Muscle of arm (tissue), 12 donors: ENCODE results near the gene KBTBD12. TPM values are rescaled to one million over a fixed set of nuclear protein-coding genes. Genes with fewer than 3 reads are reported as not detected.

Experiments used
- DNase-seq: peaks from one replicate; pipeline ENCODE4 v3.0.0-alpha.2; 2013
- polyA plus RNA-seq, 12 donors: library from polyadenylated mRNA; unstranded; fragments of 120-200 nt; gene quantifications; one replicate each; pipeline ENCODE4 v1.2.1, GENCODE V29; 2013; ENCODE audit not compliant: insufficient read length in 12 of 12

KBTBD12 gene
- polyA plus RNA-seq, 12 donors: 5.8 to 35.5 (median 17.7) TPM; not detected in 1

DNA sequence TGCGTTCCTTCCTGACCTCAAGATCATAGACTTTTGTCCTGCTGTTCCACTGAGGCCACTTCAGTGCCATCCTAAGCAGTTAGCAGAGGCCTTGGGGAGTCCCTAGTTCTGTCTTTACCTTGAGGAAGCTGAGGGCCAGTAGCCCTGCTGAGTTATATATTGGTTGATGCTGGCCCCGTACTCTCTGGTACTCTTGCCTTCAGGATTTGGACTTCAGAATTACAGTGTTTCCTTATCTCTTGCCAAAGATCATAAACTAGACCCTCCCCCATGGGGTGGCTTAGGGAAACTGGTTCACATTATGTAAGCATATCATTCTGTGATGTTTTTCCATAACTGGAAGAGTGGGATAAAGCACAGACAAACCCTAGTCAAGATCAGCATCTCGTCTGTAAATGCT is 33.2 kb downstream of the KBTBD12 start:
- DNase-seq: no peak

GRCh38 chr3:127949446-127950055 is 34.5 kb downstream of the KBTBD12 start:
- DNase-seq: no peak

DNA sequence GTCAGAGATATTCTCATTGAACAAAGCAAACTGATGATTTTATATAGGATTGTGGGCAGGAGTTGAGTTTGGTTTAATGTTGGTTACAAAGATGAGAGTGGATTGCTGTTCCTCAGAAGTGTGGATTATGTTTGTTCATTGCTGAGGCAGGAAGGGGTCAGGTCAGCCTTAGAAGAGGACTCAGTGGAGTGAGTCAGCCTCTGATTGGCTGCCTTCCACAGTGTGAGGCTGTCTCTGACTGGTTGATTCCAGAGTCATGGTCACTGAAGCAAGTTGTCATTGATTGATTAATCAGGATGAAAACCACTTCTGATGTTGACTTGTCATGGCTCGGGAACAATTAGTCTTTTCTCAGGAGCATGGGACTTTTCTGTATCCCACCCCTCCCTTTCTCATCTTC is 36.2 kb downstream of the KBTBD12 start:
- no peak for DNase-seq

DNA sequence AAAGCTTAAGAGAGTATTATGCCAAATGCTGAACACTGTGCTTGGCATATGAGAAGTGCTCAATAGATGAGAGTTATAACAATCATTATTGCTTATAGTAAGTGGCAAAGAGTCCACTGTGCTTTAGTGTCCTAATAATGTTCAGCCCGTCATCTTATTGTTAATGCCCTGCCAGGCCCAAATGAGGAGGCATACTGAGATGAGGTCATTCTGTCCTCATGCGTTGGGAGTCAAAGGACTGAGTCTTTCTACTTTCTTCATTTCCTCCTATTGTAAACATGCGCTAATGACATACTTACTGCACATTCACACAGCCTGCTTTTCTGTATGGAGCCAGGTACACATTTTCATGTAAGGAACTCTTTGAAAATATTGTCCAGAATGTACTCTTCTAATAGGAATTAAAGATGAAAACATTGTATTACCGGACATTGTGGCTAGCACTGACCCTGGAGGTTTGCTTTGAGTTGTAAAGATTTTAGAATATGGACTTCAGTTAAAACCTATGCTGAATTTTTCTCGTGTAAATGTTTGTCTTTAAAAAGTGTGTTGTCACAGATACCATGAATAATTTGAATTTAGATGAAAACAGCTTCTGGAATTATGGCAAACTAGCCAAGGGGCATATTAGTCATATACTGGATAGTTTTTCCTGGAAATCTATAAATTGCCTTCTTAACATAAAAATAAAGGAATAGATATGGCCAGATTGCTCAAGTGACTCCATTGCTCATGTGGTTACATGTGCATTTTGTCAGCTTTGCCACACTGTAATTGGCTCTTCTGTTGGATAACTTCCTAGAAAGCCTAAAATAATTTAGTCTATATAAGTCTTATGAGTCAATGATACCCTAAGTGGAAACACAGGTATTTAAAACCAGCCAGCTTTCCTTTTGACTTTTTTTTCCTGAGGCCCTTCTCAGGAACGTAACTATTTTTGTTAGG is 38.3 kb downstream of the KBTBD12 start:
- DNase-seq: peak; percentile 50

DNA sequence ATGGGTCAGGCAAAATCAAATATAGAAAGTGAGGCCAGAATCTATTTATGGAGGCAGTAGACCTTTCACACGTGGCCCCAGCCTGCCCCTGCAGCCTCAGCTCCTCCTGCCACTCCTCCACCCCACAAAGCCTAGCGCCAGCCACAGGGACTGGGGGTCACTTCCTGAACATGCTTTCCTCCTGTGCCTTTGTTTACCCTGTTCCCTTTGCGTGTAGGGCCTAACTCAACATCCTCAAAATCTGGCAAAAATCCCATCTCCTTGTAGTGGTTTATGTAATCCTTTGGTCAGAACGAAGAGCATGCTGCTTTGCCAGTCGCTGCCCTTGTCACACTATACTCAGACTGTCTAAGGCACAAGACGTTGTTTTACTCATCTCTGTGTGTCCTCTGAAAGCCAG is 39.6 kb downstream of the KBTBD12 start:
- no peak for DNase-seq

- DNase-seq: no peak
These were observed 40.7 kb downstream of the KBTBD12 start for GRCh38 chr3:127955728-127956127.

GRCh38 chr3:127959041-127959440 is 44.0 kb downstream of the KBTBD12 start:
- no peak for DNase-seq

GRCh38 chr3:127959873-127960272 is 44.8 kb downstream of the KBTBD12 start:
- no peak for DNase-seq

DNA sequence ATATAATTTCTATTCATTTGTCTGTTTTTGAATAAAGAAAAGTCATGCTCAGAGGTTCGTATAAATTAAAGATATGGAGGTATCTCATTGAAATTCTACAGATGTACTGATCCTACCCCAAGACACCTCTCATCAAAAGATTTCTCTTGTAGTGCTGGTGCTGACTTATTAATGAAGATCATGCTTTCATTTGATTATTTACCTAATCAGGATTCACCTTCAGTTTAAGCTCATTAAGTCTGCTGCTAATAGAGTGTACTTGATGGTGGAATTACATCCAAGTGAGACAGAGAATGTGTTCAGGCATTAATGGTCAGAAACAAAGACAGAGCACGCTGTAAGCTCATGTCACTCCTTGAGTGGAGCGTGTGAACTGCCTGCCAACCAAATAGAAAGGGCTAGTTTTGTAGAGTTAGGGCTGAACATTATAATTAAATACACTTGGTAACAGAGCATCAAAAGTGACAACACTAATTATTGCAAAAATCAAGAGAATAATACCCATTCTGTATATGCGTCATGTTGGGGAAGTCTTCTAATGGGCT is 45.5 kb downstream of the KBTBD12 start:
- no peak for DNase-seq

- no peak for DNase-seq
These were observed 46.1 kb downstream of the KBTBD12 start for GRCh38 chr3:127961124-127961523.

DNA sequence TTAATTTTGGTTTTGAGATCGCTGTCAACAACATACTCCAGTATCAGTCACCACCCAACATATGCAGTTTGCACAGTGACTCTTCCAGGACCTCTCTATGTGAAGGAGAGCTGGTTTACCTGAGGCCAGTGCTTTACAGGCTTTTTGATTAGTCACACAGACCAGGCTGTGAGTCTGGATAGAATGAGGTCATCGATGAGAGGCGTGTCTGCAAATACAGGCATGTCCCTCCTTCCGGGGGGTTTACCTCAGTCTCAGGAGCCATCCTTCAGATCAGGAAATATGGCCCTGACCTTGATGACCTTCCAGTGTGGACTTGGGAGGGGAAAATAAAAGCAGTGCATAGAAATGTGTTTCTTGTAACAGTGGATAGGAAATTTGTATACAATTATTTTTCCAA is 46.9 kb downstream of the KBTBD12 start:
- DNase-seq: no peak

- DNase-seq: no peak
These were observed 47.9 kb downstream of the KBTBD12 start for GRCh38 chr3:127962937-127963336.

DNA sequence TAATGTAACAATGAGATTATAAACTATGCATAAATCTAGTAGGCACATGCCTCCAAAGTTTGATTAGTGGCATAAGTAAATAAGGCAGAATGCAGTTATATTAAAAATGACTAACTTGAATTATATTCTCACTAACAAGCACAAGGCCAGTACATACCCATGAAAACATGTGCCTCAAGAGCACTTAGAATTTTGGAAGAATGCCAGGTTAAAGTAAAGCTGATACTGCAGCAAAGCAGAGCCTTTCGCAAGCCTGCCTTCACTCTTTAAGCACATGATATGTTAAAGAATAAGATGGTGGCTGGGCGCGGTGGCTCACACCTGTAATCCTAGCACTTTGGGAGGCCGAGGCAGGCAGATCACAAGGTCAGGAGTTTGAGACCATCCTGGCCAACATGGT is 49.0 kb downstream of the KBTBD12 start:
- no peak for DNase-seq

DNA sequence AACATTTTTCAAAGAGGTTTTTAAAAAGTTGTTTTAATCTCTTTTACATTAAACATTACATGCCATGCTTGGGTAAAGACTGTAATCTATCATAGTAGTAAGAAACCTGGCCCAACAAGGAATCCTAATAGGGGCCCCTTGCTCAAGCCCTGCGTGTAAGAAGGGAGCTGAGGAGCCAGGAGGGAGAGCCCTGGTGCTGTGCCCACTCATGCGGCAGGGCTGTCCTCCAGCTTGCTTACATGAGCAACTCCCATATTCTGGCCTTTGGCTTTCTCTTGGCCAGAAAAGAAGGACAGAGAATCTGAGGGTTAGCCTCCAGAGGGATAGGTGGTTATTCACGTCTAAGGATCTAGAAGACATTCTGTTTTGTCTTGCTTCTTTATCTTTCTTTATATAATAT is 49.8 kb downstream of the KBTBD12 start:
- no peak for DNase-seq

DNA sequence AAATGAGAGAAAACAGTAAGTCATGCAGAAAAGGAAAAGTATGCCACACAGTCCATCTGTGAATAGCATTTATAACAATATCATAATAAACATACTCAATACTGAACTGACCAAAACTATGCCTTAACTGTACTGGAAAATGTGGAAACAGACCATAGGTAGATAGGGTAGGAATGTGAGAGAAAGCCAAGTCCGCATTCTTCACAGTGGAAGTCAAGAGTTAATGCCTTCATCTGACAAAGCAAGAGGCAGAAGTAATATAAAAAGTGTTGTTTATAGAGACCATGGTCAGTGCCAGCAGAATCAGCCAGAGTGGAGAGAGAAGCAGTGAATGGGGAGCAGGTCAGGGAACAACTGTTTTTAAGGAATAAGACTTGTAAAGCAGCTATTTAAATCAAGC is 52.3 kb downstream of the KBTBD12 start:
- no peak for DNase-seq

GRCh38 chr3:127970966-127971592 is 56.0 kb downstream of the KBTBD12 start:
- DNase-seq: peak; percentile 70

DNA sequence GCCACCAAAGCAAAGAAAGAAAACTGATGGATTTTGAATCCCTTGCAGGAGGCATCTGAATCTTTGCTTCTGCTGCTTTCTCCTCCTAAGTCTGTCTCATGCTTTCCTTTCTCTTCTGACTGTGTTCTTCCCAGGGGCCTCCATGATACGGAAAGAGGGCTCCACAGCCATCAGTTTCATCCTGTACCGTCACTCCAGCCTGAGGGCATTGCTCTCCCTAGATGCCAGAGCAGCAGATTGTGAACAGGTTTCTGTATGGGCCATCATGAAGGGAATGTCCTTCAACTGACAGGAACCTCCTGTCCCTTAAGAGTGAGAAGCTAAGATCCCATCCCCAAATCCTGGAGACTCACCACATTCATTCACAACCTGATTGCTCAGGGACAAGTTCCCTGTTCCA is 59.2 kb downstream of the KBTBD12 start:
- no peak for DNase-seq

- DNase-seq: no peak
These were observed 60.4 kb downstream of the KBTBD12 start for GRCh38 chr3:127975153-127976029.

- DNase-seq: no peak
These were observed 63.6 kb downstream of the KBTBD12 start for GRCh38 chr3:127978636-127979035.

DNA sequence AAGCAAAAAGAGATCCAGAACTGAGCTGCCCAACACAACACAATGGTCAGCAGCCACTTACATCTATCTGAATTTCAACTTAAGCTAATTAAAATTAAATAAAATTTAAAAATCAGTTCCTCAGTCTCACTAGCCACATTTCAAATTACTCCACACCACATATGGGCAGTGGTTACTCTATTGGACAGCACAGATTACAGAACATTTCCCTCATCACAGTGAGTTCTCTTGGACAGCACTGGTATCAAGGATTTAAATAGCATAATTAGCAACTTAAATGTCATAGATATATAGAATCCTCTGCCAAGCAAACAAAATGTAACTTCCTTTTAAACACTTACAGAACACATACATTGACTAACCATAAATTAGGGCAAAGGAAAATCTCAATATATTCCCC is 64.4 kb downstream of the KBTBD12 start:
- DNase-seq: no peak

DNA sequence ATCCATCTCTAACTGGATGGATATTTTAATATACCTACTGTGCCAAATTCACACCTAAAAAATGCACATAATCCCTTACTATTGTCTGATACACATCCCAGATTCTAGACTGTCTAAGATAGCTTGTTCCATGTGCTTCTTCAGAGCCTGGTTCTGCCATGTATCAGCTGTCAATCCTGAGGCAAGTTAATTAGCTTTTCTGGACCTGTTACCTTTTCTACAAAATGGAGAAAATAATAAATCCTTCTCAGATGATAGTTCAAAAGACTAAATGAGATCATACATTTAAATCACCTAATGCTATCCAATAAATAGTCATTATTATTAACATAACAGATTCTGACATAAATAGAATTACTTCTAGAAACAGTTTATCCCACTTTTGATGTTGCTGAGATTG is 66.1 kb downstream of the KBTBD12 start:
- DNase-seq: no peak

- no peak for DNase-seq
These were observed 67.1 kb downstream of the KBTBD12 start for GRCh38 chr3:127982155-127982554.
